Medulla oblongata (tissue), 1 donor: ENCODE measurements around the gene SRMS.

Source experiments
- DNase-seq: peaks from one replicate; pipeline ENCODE4 v3.0.0-alpha.2; 2015; ENCODE audit errors: extremely low spot score

The SRMS gene

GRCh38 chr20:63547725-63548480, at the start of gene SRMS:
TSS of gene SRMS (minus strand) at chr20:63547749. CDS start at chr20:63547463, 286 bp downstream.
- no peak for DNase-seq

GRCh38 chr20:63596423-63596822, 48.9 kb upstream of the SRMS start:
- no peak for DNase-seq

GRCh38 chr20:63595416-63596127, 48.0 kb upstream of the SRMS start:
- DNase-seq = no peak

GRCh38 chr20:63594043-63594561, 46.6 kb upstream of the SRMS start:
- DNase-seq = no peak

- peak; percentile 49 for DNase-seq
These were observed 45.1 kb upstream of the SRMS start for GRCh38 chr20:63592661-63593060.

- DNase-seq = no peak
These were observed 44.3 kb upstream of the SRMS start for GRCh38 chr20:63591786-63592355.

- DNase-seq = no peak
These were observed 43.6 kb upstream of the SRMS start for GRCh38 chr20:63591147-63591533.

GRCh38 chr20:63590218-63591146, 42.9 kb upstream of the SRMS start:
- no peak for DNase-seq

- no peak for DNase-seq
These were observed 42.0 kb upstream of the SRMS start for GRCh38 chr20:63589261-63590217.

GRCh38 chr20:63588641-63589041, 41.1 kb upstream of the SRMS start:
- no peak for DNase-seq

GRCh38 chr20:63587776-63588591, 40.4 kb upstream of the SRMS start:
- no peak for DNase-seq

GRCh38 chr20:63587256-63587655, 39.7 kb upstream of the SRMS start:
- no peak for DNase-seq

GRCh38 chr20:63586797-63587196, 39.2 kb upstream of the SRMS start:
- no peak for DNase-seq

- no peak for DNase-seq
These were observed 38.3 kb upstream of the SRMS start for GRCh38 chr20:63585616-63586565.

- DNase-seq = no peak
These were observed 35.0 kb upstream of the SRMS start for GRCh38 chr20:63582382-63583063.

GRCh38 chr20:63580796-63581461, 33.4 kb upstream of the SRMS start:
- no peak for DNase-seq

GRCh38 chr20:63579017-63579694, 31.6 kb upstream of the SRMS start:
- no peak for DNase-seq
